Measurements from ENCODE around the gene ZNF688.
A peak's percentile ranks its signal among the peaks of the same experiment; 100 is the strongest.
"Not testable (repeated sequence)": the region's sequence is repeated elsewhere in the genome, so short reads cannot be mapped to it uniquely, and the experiment has no call there.

ZNF688 gene

DNA sequence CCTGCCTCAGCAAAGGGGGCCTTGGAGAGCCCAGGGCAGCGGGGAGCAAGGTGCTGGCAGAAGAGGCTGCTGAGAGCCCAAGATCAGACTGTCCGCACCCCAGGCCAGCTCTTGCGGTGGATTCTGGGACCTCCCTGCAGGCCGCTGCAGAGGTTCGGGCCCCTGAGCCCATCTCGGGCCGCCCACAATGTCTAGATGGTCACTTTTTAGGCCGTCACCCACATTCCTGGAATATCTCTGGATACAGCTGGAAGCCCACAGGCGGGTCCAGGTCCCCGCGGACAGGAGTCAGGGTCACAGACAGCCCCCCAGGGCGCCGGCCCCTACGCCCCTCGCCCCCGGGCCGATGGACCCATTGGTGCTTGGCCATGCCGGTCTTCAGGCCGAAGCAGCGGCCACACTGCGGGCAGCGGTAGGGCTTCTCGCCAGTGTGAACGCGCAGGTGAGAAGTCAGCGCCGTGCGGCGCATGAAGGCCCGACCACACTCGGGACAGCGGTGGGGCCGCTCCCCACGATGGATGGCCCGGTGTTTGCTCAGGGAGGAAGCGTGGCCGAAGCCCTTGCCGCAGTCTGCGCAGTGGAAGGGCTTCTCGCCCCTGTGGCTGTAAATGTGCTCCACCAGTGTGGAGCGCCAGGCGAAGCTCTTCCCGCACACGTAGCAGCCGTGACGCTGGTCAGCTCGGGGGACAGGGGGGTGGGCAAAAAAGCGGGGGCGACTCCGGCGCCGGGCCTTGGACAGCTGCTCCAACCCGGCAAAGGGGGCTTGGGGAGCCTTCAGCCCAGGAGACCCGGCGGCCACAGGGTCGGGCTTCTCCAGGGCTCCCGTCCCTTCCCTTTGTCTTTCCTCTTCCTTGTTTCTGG, 39.0 kb downstream of the ZNF688 start:
- no peak for DNase-seq

DNA sequence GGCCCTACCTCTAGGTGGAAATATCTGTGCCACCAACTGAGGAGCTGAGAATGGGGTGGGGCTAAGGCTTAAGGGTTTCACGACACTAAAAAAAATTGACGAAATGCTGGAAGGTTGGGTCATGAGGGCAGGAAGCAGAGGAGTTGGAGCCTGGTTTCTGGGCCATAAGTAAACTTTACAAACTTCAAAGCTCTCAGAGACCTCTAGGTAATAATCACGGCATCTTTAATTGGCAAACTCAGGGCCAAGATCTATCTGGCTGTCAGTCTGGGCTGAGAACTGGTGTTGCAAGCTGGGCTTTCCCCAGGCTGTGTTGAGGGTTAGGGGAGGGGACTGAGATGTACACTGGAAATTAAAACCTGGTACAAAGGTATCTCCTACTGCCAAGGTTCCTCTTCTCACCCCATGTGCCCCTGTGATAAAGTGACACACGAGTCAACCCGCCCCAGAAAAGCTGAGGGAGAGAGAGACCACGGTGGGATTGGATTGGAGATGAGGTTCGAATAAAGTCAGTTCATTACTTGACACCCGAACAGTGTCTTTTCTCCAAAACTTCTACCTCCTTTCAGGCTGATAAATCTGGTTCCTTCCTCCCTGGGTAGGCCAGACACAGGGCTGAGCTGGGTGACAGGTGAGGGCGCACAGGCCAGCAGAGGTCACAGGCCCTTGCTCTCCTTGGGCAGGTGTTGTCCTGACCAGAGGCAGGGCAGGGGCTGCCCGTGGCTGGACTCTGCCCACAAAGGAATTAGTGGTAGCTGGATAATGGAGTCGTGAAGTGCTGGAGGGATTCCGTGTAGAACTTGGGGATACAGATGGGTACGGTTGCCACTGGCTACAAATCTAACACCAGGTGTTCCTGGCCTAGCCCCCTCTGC, 41.1 kb downstream of the ZNF688 start:
- DNase-seq, result no peak

DNA sequence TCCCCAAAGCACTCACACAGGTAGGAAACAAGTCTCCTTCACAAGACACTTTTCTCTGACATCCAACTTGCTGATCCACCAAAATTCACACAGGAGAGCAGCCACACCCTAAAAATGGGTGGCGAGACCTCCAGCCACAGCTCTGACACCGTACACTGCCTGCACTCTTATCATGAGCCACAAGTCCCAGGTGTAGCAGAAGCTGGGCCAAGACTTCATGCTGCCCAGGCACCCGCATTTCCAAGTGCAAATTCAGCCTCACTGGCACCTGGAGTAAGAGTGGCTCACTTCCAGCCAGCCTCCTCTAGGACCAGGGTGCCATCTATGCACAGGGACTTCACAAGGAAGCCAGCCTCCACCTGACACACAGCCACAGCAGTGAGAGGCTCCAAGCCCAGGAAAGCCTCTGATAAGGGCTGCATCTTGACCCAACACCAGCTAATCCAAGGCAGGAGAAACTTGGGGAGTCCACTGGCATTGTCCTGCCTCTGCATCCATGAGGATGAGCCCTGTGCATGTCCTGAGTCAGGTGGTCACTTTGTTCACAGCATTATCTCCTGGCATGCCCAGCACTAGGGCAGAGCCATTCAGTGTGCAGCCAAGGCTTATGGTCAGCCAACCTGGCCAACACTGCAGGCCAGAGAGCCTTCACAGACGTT, 42.6 kb downstream of the ZNF688 start:
- no peak for DNase-seq

DNA sequence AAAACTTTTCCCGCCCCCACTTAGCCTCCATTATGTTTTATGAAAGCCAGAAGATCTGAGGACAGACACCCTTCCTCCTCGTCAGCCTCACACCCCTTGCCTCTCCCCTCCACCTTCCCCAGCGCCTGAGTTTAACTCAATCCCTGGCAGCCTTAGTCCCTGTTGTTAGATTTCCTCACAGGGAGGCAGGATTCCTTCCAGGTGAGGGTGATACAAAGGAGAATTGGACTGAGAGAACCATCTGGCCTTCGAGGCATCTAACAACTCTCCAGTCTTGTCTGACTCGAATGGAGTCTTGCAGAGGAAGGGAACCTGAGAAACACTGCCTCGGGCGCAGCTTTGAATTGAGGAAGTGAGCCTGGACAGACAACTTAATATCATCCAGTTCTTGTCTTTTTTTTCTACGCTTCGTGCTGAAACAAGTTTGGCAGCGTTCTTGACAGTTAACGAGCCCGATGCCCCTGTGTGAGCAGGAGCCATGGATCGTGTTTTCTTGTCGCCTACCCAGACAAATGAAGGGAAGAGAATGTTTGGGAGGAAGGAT, 43.8 kb downstream of the ZNF688 start:
- peak in 1 of 2 donors; percentile 58 for DNase-seq

DNA sequence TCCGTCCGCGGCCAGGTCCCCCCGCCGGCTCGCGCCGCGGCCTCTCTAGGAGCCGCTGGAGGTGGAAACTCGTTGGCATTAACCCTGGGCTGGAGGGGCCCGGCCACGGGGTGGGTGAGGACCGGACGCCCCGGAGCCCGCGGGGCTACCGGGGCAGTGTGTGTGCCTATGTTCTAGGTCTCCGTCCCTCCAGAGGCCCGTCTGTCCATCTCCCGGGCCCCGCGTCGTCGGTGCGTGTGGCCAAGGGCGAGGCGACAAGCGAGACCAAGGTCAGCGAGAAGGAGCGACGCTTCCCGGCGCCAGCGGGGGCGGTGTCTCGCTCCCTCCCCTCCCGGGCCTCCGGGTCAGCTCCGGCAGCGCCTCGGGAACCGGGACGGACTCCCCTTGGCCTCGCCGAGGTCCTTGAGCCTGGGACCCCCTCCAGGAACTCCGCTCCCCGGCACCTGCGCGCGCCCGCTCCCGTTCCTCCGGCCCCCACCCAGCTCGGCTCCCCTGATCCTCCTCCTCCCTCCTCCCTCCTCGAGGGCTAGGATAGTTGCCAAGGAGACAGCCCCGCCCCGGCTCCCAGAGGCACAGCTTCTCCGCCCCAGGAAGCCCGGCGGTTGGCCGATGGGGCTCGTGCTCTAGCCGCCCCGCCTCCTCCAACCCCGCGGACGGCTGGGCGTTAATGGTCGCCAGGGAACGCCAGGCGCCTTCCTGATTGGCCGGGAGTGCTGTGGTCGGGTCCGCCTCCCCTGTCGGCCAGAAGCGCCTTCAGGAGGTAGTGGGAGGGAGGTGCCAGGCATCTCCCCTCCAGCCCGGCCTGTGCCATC, 44.5 kb downstream of the ZNF688 start:
- DNase-seq, result peak; percentile 92 to 98

DNA sequence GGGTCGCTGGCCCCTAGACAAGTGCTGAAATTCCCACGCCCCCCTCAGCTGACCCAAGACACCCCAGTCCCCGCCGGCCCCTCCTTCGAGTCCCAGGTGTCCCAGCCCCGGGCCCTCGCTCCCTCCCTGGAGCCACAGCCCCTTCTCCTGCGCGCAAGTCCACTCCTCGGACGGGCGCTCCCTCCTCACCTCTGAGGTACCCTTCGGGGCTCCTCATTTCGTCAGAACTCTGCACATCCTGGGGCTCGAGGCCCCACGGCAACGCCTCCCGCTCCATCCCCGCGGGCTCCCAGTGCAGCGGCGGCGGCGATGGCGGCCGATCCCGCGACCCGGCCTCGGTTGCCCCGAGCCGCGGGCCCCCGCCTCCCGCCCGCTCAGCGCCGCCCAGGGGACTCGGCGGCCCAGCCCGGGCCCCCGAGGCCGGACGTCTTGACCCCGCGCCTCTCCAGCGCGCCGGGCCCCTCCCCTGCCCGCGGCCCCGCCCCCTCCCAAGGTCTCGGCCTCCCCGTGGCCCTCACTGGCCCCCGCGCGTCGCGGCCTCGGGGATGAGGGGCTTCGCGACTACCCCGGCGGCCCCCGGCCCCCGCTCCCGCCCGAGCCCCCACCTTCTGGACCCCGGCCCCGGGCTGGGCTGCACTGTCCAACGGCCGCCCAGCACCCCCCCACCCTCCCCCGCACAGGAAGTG, 45.2 kb downstream of the ZNF688 start, which contains the start of gene ZNF768:
TSS of gene ZNF768 (minus strand) at position 430 of the 686 bp plus-strand sequence. CDS start at position 277, 153 bp downstream.
- DNase-seq, result peak in 1 of 2 donors; percentile 85

- DNase-seq, result no peak
Measured at GRCh38 chr16:30525844-30526136, 45.7 kb downstream of the ZNF688 start.

DNA sequence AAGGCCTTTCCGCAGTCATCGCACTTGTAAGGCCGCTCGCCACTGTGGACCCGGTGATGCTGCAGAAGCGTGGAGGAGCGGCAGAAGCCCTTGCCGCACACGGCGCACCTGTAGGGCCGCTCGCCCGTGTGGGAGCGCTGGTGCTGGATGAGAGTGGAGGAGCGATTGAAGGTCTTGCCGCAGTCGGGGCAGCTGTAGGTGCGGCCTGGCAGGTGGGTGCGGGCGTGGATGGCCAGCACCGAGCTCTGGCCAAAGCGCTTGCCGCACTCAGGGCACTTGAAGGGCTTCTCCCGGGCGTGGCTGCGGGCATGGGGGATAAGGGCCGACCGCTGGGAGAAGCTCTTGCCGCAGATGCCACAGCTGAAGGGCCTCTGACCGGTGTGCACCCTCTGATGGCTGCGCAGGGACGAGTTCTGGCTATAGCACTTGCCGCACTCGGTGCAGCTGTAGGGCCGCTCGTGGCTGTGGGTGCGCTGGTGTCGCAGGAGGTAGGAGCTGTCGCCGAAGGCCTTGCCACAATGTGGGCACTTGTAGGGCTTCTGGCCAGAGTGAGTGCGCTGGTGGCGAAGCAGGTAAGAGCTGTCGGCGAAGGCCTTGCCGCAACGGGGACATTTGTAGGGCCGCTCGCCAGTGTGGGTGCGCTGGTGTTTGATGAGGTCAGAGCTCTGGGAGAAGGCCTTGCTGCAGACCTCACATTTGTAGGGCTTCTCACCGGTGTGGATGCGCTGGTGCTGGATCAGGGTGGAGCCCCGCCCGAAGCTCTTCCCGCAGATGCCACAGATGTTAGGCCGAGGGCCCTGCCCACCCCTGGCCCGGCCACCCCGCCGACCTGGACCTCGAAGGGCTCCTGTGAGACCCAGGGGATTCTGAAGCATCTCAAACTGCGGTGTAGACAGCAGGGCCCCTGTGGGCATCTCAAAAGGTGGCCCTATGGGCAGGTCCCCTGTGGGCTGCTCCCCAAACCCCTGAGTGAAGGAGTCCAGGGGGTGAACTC, 46.6 kb downstream of the ZNF688 start:
- no peak for DNase-seq

DNA sequence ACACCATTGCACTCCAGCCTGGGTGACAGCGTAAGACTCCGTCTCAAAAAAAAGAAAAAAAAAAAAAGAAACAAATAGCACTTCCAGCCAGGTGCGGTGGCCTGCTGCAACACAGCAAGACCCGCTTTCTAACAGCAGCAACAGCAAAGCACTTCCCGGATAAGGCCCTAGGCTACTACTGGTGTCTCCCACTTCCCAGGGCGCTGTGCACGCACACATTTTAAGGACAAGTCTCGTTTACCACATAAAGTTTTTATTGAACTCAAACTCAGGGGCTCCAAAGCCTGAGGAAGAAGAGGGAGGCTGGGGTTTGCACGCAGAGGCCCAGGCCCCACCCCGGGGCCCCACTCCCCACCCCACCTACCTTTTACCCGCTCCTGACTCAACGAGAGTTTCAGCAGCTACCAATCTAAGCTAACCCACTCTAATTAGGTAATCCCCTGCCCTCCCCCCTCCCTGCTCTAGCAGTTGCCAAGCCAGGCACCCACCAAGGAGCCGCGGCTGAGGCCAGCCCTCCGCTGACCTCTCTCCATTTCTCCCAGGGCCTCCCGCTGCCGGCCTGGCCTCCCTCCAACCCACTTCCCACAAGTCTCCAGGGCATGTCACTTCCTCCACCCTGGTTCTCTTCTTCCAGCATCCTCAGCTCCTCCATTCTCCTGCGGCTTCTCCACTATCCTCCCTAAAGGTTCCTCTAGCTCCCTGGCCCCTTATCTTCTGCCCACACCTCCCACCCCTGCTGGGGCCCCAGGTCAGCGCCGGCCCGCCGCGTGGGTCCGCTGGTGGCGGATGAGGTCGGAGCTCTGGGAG, 47.5 kb downstream of the ZNF688 start:
- DNase-seq, result no peak

- not testable (repeated sequence) for DNase-seq
Measured at GRCh38 chr16:30522702-30523463, 48.6 kb downstream of the ZNF688 start.

- DNase-seq, result no peak
Measured at GRCh38 chr16:30521873-30522641, 49.5 kb downstream of the ZNF688 start.

DNA sequence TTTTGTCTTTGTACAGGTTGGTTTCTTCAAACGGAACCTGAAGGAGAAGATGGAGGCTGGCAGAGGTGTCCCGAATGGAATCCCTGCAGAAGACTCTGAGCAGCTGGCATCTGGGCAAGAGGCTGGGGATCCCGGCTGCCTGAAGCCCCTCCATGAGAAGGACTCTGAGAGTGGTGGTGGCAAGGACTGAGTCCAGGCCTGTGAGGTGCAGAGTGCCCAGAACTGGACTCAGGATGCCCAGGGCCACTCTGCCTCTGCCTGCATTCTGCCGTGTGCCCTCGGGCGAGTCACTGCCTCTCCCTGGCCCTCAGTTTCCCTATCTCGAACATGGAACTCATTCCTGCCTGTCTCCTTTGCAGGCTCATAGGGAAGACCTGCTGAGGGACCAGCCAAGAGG, 50.0 kb downstream of the ZNF688 start:
- DNase-seq, result no peak

Measured in bone marrow (tissue), 2 donors.